HG03064 (cell line): ENCODE measurements around the gene POU2AF1.

Source experiments
- ATAC-seq: cut with Tn5 transposase; IDR thresholded peaks from one replicate; pipeline ENCODE4 v1.9.1; 2021; ENCODE audit warnings: low read depth; ENCODE audit not compliant: unreplicated experiment

Gene POU2AF1

GRCh38 chr11:111363985-111364384, 15.1 kb downstream of the POU2AF1 start:
- no peak for ATAC-seq

- ATAC-seq = no peak
Measured at GRCh38 chr11:111362887-111363411, 16.1 kb downstream of the POU2AF1 start.

- ATAC-seq = no peak
Measured at GRCh38 chr11:111361874-111362273, 17.2 kb downstream of the POU2AF1 start.

- ATAC-seq = no peak
Measured at GRCh38 chr11:111361052-111361801, 17.8 kb downstream of the POU2AF1 start.

- ATAC-seq = no peak
Measured at GRCh38 chr11:111360150-111361043, 18.7 kb downstream of the POU2AF1 start.

- ATAC-seq = no peak
Measured at GRCh38 chr11:111359223-111360149, 19.6 kb downstream of the POU2AF1 start.

- ATAC-seq = no peak
Measured at GRCh38 chr11:111358038-111359001, 20.8 kb downstream of the POU2AF1 start.

- no peak for ATAC-seq
Measured at GRCh38 chr11:111357150-111358037, 21.7 kb downstream of the POU2AF1 start.

GRCh38 chr11:111356660-111357048, 22.4 kb downstream of the POU2AF1 start:
- no peak for ATAC-seq

GRCh38 chr11:111355956-111356659, 23.0 kb downstream of the POU2AF1 start:
- no peak for ATAC-seq

GRCh38 chr11:111355101-111355500, 24.0 kb downstream of the POU2AF1 start:
- no peak for ATAC-seq

- ATAC-seq = no peak
Measured at GRCh38 chr11:111354601-111354891, 24.5 kb downstream of the POU2AF1 start.

GRCh38 chr11:111353776-111354600, 25.1 kb downstream of the POU2AF1 start:
- ATAC-seq = no peak

- no peak for ATAC-seq
Measured at GRCh38 chr11:111352935-111353710, 26.0 kb downstream of the POU2AF1 start.

GRCh38 chr11:111352231-111352746, 26.8 kb downstream of the POU2AF1 start:
- ATAC-seq = no peak
